OCI-LY7 (cell line): ENCODE results near the gene AUP1.

Source experiments
- CTCF ChIP-seq: fragments of 200-600 bp; sonication (generic); conservative IDR thresholded peaks from 2 replicates; pipeline ENCODE4 v1.5.1; 2014; ENCODE audit warnings: mild to moderate bottlenecking, antibody characterized with exemption, low read length, moderate library complexity, mixed read lengths
- EZH2phosphoT487 ChIP-seq: fragments of 200-600 bp; sonication (generic); IDR thresholded peaks from 2 replicates; pipeline ENCODE4 v1.6.1; 2018; ENCODE audit warnings: low read depth, borderline replicate concordance, mild to moderate bottlenecking, mixed run types, antibody characterized with exemption, low read length, moderate library complexity, mixed read lengths

GRCh38 chr2:74554820-74555531 lies 25.5 kb upstream of the AUP1 start:
- no peak for TF ChIP-seq CTCF
- no peak for TF ChIP-seq EZH2phosphoT487
